22Rv1 (cell line): ENCODE measurements around the gene COMMD10.

Experiments
- H3K27ac ChIP-seq: fragments of 450-650 bp; 2 replicates; pipeline ENCODE4 v1.5.1; 2017
- CTCF ChIP-seq: fragments of 450-650 bp; IDR thresholded peaks from 2 replicates; pipeline ENCODE4 v1.5.1; 2017; ENCODE audit warnings: mild to moderate bottlenecking
- ZFX ChIP-seq: fragments of 450-650 bp; IDR thresholded peaks from 2 replicates; pipeline ENCODE4 v1.6.1; 2017; ENCODE audit warnings: antibody characterized with exemption, borderline replicate concordance

COMMD10 gene

GRCh38 chr5:116274251-116274650 is 189.4 kb downstream of the COMMD10 start:
- no peak for TF ChIP-seq ZFX
- TF ChIP-seq CTCF: no peak
- H3K27ac ChIP-seq: peak overlapping the region; percentile 71

- TF ChIP-seq ZFX: no peak
- no peak overlapping the region for H3K27ac ChIP-seq
Observed at GRCh38 chr5:116275282-116275681, 190.5 kb downstream of the COMMD10 start.

- TF ChIP-seq CTCF (no peak), ZFX (no peak)
- no peak overlapping the region for H3K27ac ChIP-seq
Observed at GRCh38 chr5:116276952-116277351, 192.1 kb downstream of the COMMD10 start.

- H3K27ac ChIP-seq: no peak overlapping the region
- TF ChIP-seq CTCF (no peak), ZFX (no peak)
Observed at GRCh38 chr5:116280149-116280803, 195.5 kb downstream of the COMMD10 start.

- TF ChIP-seq CTCF (no peak), ZFX (no peak)
- H3K27ac ChIP-seq: no peak overlapping the region
Observed at GRCh38 chr5:116281309-116281708, 196.5 kb downstream of the COMMD10 start.

- H3K27ac ChIP-seq: no peak overlapping the region
- TF ChIP-seq ZFX: no peak
- no peak for TF ChIP-seq CTCF
Observed at GRCh38 chr5:116288524-116288923, 203.7 kb downstream of the COMMD10 start.

GRCh38 chr5:116289276-116289675 is 204.5 kb downstream of the COMMD10 start:
- no peak for TF ChIP-seq ZFX
- peak; percentile 42 for TF ChIP-seq CTCF
- no peak overlapping the region for H3K27ac ChIP-seq

- no peak overlapping the region for H3K27ac ChIP-seq
- TF ChIP-seq ZFX: no peak
- TF ChIP-seq CTCF: no peak
Observed at GRCh38 chr5:116291271-116291670, 206.4 kb downstream of the COMMD10 start.
